HepG2 (cell line): ENCODE data around the gene KAT6B.

Experiments
- EZH2 ChIP-seq: conservative IDR thresholded peaks from 2 replicates; pipeline ENCODE4 v1.6.1; 2012; ENCODE audit warnings: mild to moderate bottlenecking, low read depth, low read length, moderate library complexity
- NR2F1 ChIP-seq, 2 experiments: fragments of 450-650 bp in 1 of 2; formaldehyde crosslinking in 1 of 2; IDR thresholded peaks; 2 replicates each; pipeline versions ENCODE4 v1.5.0 to v1.6.1; 2016 to 2020; ENCODE audit warnings: mild to moderate bottlenecking in 1 of 2, missing compliant biosample characterization in 1 of 2, missing genetic modification reagents in 1 of 2, moderate library complexity in 1 of 2
- SP4 ChIP-seq: sonication (generic); formaldehyde crosslinking; IDR thresholded peaks from 2 replicates; pipeline ENCODE4 v1.8.1; 2023; ENCODE audit warnings: mild to moderate bottlenecking, missing genetic modification reagents
- TAF1 ChIP-seq: sonication (generic); formaldehyde crosslinking; IDR thresholded peaks from 2 replicates; pipeline ENCODE4 v1.4.0; 2020; ENCODE audit warnings: missing genetic modification reagents
- TCF12 ChIP-seq, 2 experiments: fragments of 450-650 bp in 1 of 2; sonication (generic) in 1 of 2; formaldehyde crosslinking in 1 of 2; IDR thresholded peaks; 2 replicates each; pipeline versions ENCODE4 v1.6.1 to v1.8.0; 2017 to 2022; ENCODE audit warnings: antibody characterized with exemption in 1 of 2, mild to moderate bottlenecking in 1 of 2, missing genetic modification reagents in 1 of 2, moderate library complexity in 1 of 2
- TP53 ChIP-seq: sonication (generic); formaldehyde crosslinking; conservative IDR thresholded peaks from 2 replicates; pipeline ENCODE4 v1.4.0; 2020; ENCODE audit warnings: missing genetic modification reagents
- ZNF121 ChIP-seq: sonication (generic); formaldehyde crosslinking; IDR thresholded peaks from 2 replicates; pipeline ENCODE4 v1.5.0; 2020; ENCODE audit warnings: mild to moderate bottlenecking, missing genetic modification reagents
- TF ChIP-seq, protein P1 (sequence below): sonication (generic); formaldehyde crosslinking; IDR thresholded peaks from 2 replicates; pipeline ENCODE4 v1.5.0; 2020; ENCODE audit warnings: mild to moderate bottlenecking, missing genetic modification reagents, moderate library complexity
- TF ChIP-seq, protein P2 (sequence below): sonication (generic); formaldehyde crosslinking; IDR thresholded peaks from 2 replicates; pipeline ENCODE4 v1.4.0; 2020; ENCODE audit warnings: missing genetic modification reagents
- TF ChIP-seq, protein P3 (sequence below): sonication (generic); formaldehyde crosslinking; IDR thresholded peaks from 2 replicates; pipeline ENCODE4 v1.4.0; 2020; ENCODE audit warnings: mild to moderate bottlenecking, missing genetic modification reagents
- TF ChIP-seq, protein P4 (sequence below): IDR thresholded peaks from 2 replicates; pipeline ENCODE4 v1.6.1; 2012; ENCODE audit warnings: inconsistent platforms

DNA sequence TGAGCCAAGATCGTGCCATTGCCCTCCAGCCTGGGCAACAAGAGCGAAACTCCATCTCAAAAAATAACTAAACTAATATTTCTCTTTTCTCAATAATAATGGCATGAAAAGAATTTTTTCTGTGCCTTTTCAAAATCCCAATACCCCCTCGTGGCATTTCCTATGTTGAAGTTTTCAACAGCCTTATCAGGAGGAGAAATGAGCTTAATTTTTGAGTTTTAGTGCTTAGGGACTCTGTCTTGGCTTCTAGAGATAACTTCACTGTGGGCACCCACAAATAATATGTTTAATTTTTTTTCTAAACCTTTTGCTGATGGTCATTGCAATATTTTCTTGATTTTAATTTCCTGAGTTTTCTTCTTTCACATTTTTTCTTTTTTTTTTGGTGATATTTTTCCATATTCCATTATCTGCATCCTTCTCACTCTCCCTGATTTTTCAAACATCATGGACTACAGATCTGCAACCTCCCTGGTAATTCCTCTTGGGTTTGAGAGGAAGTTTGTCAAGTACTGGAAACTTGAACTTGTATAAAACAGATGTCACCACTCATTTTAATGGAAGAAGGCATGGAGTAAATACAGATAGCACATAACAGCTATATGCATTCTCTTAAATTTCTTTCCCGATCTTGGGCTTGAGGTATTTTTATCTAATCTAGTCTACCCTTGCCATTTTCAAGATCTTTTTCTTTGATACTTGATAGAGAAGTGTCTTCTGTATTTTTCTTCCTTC lies 84.0 kb downstream of the KAT6B start:
- TF ChIP-seq, protein P1, sequence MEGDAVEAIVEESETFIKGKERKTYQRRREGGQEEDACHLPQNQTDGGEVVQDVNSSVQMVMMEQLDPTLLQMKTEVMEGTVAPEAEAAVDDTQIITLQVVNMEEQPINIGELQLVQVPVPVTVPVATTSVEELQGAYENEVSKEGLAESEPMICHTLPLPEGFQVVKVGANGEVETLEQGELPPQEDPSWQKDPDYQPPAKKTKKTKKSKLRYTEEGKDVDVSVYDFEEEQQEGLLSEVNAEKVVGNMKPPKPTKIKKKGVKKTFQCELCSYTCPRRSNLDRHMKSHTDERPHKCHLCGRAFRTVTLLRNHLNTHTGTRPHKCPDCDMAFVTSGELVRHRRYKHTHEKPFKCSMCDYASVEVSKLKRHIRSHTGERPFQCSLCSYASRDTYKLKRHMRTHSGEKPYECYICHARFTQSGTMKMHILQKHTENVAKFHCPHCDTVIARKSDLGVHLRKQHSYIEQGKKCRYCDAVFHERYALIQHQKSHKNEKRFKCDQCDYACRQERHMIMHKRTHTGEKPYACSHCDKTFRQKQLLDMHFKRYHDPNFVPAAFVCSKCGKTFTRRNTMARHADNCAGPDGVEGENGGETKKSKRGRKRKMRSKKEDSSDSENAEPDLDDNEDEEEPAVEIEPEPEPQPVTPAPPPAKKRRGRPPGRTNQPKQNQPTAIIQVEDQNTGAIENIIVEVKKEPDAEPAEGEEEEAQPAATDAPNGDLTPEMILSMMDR (CRISPR knock-in tag), result no peak
- TF ChIP-seq TP53 (CRISPR knock-in tag), result no peak
- no peak for TF ChIP-seq EZH2
- TF ChIP-seq, protein P2, sequence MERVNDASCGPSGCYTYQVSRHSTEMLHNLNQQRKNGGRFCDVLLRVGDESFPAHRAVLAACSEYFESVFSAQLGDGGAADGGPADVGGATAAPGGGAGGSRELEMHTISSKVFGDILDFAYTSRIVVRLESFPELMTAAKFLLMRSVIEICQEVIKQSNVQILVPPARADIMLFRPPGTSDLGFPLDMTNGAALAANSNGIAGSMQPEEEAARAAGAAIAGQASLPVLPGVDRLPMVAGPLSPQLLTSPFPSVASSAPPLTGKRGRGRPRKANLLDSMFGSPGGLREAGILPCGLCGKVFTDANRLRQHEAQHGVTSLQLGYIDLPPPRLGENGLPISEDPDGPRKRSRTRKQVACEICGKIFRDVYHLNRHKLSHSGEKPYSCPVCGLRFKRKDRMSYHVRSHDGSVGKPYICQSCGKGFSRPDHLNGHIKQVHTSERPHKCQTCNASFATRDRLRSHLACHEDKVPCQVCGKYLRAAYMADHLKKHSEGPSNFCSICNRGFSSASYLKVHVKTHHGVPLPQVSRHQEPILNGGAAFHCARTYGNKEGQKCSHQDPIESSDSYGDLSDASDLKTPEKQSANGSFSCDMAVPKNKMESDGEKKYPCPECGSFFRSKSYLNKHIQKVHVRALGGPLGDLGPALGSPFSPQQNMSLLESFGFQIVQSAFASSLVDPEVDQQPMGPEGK, result no peak
- TF ChIP-seq, protein P3, sequence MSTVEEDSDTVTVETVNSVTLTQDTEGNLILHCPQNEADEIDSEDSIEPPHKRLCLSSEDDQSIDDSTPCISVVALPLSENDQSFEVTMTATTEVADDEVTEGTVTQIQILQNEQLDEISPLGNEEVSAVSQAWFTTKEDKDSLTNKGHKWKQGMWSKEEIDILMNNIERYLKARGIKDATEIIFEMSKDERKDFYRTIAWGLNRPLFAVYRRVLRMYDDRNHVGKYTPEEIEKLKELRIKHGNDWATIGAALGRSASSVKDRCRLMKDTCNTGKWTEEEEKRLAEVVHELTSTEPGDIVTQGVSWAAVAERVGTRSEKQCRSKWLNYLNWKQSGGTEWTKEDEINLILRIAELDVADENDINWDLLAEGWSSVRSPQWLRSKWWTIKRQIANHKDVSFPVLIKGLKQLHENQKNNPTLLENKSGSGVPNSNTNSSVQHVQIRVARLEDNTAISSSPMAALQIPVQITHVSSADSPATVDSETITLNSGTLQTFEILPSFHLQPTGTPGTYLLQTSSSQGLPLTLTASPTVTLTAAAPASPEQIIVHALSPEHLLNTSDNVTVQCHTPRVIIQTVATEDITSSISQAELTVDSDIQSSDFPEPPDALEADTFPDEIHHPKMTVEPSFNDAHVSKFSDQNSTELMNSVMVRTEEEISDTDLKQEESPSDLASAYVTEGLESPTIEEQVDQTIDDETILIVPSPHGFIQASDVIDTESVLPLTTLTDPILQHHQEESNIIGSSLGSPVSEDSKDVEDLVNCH (CRISPR knock-in tag), result no peak
- no peak for TF ChIP-seq NR2F1 (CRISPR knock-in tag; IDR thresholded peaks at IDR 0.05)
- TF ChIP-seq TAF1 (CRISPR knock-in tag), result no peak
- TF ChIP-seq TCF12 (IDR thresholded peaks at IDR 0.05), result no peak
- TF ChIP-seq TCF12 (CRISPR knock-in tag; IDR thresholded peaks at IDR 0.05), result no peak
- no peak for TF ChIP-seq ZNF121 (CRISPR knock-in tag)
- TF ChIP-seq, protein P4, sequence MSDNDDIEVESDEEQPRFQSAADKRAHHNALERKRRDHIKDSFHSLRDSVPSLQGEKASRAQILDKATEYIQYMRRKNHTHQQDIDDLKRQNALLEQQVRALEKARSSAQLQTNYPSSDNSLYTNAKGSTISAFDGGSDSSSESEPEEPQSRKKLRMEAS, result no peak
- TF ChIP-seq SP4, result no peak
